GM12873 (cell line): ENCODE data around the gene CCND2.

Experiments used
- TF ChIP-seq, protein P1 (sequence below): IDR thresholded peaks from 2 replicates; pipeline ENCODE4 v1.5.1; 2012; ENCODE audit warnings: low read depth, mild to moderate bottlenecking, moderate library complexity, low read length, control low read depth; ENCODE audit not compliant: insufficient read depth; ENCODE audit errors: missing control alignments

CCND2 gene

DNA sequence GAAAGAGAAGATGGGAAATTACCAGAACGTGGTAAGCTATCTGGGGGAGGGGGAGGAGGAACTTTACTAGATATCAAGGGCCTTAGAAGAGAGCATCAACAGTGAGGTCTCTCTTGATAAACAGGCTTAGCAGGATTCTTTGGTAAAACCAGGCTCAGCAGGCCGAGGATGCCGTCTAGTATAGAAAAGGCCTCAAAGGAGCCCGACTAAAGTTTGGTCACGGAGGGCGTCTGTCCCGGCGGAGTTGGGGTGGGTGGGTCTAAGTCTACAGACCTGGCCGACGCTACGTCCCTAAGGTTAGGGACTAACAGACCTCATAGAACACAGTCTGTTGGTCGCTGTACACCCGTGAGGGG is 46.9 kb downstream of the CCND2 start:
- TF ChIP-seq, protein P1, sequence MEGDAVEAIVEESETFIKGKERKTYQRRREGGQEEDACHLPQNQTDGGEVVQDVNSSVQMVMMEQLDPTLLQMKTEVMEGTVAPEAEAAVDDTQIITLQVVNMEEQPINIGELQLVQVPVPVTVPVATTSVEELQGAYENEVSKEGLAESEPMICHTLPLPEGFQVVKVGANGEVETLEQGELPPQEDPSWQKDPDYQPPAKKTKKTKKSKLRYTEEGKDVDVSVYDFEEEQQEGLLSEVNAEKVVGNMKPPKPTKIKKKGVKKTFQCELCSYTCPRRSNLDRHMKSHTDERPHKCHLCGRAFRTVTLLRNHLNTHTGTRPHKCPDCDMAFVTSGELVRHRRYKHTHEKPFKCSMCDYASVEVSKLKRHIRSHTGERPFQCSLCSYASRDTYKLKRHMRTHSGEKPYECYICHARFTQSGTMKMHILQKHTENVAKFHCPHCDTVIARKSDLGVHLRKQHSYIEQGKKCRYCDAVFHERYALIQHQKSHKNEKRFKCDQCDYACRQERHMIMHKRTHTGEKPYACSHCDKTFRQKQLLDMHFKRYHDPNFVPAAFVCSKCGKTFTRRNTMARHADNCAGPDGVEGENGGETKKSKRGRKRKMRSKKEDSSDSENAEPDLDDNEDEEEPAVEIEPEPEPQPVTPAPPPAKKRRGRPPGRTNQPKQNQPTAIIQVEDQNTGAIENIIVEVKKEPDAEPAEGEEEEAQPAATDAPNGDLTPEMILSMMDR, result no peak

DNA sequence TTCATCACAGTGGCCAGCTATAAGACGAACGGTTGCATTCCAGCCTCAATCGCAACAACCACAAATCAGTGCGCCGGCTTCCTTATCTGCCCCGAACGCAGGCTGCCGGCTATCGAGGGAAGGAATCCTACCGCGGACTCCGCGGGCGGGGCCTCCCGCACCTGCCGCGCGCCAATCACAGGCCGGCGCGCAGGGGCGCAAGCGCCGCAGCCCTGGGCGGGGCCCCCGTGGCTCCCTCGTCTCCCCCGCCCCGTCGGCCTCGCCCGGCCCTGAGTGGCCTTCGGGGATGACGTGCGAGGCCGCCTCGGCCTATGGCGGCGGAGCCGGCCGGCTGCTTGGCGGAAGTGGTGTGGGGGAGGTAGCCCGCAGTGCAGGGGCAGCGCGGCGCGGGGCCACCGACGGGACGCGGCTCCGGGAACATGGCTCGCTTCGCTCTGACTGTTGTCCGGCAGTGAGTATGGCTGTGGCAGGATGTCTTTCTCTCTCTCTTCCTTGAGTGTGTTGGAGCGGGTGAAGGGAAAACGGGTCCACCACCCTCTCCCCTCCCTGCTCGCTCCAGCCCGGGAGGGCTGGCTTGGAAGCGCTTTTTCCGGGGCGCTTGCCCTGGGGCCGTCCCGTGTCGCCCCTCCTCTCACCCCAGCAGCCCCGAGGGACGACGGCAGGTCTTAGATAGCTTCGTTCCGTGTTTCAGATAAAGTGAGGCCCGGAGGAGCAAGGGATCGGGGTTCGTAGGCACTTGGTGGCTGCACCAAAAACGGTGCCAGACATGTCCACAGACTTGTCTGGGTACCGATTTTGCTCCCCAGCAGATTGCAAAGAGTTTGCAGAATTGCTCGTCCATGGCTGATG is 47.5 kb downstream of the CCND2 start, which contains the start of gene TIGAR:
Gene TIGAR, plus strand, starts transcription at position 361 of the 849 bp plus-strand sequence. Its CDS starts 59 bp downstream, at position 420.
- TF ChIP-seq, protein P1, result no peak

DNA sequence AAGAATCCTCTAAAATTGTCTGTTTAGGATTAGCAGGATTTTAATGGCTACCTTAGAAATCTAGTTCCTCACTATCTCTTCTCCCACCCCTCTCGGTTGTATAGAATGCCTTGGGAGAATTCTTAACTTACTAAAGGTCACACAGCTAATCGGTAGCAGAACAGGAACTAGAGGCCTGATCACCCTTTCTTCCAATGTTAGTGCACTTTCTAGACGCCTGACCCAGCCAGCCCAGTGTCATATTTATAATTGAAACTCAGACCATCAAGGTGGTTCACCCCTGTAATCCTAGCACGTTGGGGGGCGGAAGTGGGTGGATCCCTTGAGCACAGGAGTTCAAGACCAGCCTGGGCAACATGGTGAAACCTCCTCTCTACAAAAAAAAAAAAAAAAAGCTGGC is 49.2 kb downstream of the CCND2 start:
- TF ChIP-seq, protein P1, result no peak
